Stimulated activated naive CD4-positive, alpha-beta T cell (primary cell): Measurements from ENCODE around the gene CTTNBP2.

Source experiments
- DNase-seq, 6 experiments: peaks; one replicate each; lab custom pipeline; 2025; lab: John Stamatoyannopoulos, UW

CTTNBP2 gene

DNA sequence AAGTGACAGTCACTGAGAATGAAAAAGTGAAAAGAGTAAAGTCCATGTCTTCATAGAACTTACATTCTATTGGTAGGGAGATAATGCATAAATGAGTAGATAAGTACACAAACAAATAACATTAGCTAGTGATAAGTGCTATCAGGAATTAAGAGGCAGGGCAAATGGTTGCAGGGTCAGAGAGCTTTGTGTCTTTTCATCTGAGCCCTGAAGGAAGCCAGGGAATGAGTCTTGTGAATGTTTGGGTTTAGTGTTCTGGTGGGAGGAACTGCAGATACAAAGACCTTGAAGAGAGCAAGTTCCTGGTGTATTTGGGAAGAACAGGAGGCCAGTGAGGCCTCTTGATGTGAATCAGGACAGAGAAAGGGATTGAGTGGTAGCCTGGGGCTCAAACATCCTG lies 183.8 kb downstream of the CTTNBP2 start:
- no peak for DNase-seq

DNA sequence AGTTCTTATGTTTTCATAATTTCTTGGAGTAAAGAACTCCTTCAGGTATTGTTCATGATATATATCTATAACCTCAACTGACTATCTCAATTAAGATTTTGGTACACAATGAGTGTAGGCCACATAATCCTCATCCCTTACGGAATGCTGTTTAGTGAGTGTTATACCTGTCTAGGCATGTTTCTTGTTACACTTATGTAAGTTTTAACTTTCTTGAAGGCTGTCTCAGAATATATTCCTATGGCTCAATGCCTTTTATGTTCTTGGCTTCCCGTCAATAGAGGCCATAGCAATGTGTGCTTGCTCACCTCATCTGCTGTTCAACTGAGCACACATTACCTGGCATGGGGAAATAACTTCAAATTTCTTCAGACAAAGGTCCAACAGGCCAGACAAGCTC lies 185.1 kb downstream of the CTTNBP2 start:
- DNase-seq: no peak

DNA sequence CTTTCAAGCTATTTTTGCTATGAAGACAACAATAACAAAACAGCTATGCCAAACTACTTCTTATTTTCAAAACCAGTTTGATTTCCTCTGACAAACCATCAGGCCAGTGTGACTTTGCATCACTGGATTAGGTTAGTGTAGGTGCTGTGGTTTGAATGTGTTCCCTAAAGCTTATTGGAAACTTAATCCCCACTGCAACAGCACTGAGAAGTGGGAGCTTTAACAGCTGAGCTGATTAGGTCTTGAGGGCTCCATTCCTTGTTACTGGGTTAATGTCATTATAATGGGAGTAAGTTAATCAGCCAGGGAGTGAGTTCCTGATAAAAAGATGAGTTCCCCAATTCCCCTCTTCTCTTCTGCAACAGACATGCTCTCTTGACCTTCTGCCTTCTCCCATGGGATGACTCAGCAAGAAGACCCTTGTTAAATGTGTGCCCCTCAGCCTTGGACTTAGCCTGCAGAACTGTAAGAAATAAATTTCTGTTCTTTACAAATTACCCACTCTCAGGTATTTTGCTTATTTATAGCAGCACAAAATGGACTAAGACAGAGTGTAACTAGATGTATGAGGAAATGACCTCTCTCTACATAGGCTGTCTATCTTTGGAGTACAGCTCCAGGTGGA lies 186.8 kb downstream of the CTTNBP2 start:
- DNase-seq: no peak

DNA sequence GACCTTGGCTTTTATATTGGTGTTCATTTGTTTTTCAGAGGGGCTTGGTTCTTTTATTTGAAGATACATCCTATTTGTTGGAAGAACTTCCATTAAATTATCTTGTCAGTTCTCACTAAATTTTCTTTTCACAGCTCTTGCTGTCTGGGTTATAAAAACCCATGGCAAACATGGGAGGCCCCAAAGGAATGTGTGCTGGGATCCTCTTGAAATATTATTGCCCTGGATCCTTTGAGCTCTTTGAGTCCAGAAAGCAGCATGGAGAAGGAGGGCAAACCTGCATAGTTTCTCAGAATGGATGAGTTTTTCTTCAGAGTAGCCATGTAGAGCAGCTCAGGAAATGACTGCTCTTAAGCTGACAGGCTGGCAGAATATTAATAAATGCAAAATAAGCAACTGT lies 187.4 kb downstream of the CTTNBP2 start:
- DNase-seq: no peak

DNA sequence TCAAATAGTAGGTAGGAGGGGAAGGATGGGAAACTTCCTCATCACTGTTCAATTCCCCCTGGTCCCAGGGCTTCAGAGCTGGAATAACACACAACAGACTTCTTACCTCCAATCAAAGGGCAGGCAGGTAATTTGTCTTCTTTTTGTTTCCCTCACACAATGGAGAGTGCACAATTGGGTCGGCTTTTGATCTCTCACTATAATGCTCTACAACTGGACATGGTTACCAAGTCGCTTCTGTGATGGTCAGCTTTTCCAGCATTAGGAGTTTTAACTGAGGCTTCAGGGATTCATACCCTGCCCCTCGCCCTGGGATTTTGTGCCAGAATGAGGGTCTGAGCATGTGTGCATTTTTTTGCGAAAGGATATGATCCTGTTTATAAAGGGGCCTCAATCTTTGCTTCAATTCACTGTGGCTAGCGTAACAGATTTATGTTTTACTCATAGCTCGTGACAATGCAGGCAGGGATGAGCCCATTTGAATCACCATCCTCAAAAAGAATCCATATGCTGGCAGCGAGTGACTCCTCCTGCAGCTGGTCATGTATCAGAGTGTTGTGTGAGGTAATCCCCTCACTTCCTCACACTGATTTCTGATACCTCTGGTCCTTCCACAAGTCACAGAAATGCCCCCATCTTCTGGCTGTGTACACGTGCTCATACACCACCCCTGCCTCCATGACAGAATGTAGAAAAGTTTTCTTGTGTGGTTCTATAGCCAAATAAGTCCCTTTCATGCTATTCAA lies 189.6 kb downstream of the CTTNBP2 start:
- no peak for DNase-seq

DNA sequence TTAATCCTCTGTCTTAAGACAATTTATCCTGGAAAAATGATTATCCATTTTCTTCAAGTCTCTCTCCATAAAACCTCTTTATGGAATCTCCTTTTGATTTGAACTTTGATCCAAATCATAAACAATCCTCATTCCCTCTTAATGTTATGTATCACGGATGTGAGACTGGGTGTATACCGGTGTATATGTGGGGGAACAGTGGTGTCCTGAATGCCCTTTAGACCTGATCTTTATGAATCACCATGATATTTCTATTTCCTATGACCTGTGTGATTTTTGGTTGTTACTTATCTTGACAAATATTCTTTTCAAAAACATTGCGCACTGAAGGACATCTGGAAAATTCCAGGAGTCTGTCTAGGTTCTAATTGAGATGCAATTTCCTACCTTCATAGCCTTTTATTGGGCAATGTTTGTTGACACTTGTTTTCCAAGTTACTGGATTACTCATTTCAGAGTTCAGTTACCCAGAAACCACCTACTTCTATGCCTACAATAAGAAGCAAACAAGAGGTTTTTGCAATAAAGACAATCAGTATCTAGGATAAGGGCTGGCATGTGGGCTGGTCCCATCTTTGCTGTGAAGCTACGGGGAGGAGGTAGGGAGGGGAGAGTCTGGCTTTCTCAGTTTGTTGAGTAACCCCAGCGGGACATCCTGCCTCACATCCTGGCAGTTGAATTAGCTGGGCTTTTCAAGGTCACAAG lies 190.4 kb downstream of the CTTNBP2 start:
- no peak for DNase-seq

DNA sequence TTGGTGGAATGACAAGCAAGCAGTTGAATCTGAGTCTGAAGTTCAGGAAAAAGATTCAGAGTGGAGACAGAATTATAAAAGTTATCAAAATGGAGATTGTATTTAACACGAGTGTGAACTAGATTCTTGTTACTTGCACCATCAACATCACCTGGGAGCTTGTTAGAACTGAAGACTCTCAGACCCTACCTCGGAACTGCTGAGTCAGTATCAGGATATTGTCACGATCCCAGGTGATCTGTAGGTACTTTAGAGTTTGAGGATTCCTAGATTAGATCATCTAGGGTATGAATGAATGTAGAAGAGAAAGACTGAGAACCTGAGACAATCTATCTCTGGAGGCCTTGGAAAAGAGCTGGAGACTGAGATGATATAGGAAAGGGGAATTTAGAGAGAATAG lies 194.1 kb downstream of the CTTNBP2 start:
- no peak for DNase-seq

DNA sequence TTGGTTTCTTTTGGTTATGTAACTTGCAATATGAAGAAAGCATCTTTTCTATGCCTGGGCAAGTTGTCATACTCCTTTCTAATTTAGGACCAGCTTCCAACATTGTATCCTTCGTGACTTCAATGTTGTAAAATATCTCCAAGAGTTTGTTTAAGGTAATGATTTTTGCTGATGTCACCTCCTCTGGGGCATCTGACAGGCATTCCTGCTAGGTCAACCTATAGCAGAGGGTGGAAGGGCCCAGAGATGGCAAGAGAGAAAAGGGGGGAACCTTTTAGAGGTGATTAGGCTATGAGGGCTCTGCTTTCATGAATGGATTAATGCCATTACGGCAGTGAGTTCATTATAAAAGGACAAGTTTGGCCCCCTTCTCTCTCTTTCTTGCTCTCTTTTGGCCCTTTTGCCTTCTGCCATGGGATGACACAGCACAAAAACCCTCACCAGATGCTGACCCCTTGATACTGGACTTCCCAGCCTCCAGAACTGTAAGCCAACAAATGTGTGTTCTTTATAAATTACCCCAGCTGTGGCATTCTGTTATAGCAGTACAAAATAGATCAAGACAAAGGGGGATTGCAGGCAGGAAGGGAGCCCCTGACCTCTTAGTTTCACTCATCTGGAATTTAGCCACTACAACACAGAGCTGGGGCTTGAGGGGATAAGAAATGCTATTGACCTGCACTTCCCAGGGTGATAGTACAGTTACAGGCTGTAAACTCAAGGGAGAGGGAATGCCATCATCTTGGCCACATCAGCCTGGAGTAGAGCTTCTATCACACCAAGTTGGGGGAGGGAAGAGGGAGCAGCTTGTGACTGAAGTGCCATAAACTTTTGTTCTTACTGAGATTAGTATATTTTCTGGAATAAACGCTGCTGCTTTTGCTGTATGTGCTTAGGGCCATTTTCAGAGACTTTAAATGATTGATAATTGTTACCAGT lies 197.5 kb downstream of the CTTNBP2 start:
- DNase-seq: no peak

DNA sequence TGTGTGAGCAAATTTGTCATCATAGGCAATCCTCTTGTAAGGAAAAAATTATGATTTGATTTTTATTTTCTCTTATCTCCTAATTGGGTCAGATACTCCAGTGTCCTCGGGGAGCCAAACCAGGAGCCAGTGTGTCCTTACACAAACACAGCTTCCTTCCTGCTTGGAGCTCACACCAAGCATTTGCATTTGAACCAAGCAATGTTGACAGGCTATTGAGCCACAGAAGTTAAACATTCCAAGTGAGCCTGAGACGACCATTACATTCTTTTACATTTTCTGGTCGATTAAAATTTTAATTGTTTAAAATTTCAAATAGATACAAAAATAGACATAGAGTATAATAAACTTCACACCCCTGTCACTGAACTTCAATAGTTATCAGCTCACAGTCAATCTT lies 198.6 kb downstream of the CTTNBP2 start:
- no peak for DNase-seq

DNA sequence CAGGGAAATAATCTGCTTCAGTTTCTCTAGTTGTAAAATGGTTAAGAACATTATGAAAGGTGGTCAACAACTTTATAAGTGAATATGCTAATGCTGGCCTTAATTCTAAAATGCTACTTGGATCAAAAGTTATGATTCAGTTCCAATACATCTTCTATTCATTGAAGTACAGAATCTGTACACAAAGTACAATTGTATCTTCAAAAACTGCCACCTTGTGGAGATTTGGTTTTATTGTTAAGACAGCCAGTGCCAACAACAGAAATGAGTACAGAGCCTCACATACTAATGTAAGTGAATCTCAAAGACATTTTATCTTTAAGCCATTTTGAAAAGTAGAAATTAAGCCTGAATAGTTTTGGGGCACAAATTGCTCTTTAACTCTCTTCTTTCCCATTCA lies 199.4 kb downstream of the CTTNBP2 start:
- DNase-seq: no peak

DNA sequence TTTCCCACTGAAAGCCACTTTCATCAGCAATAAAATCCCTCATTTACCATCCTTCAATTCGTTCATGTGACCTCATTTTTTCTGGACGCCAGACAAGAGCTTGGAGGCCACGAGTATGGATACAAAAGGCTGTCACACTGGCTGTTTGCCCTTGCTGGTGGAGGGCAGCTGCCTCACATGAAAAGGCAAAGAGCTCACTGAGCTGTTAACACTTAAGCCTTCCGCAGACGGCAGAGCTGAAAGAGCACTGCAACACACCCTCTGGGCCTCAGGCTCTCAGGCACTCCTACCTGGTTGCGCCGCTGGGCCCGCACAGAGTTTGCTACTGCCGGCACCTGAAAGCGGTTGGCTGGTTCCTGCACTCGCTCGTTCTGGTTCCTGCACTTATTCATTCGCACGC lies 199.9 kb downstream of the CTTNBP2 start:
- DNase-seq: no peak

DNA sequence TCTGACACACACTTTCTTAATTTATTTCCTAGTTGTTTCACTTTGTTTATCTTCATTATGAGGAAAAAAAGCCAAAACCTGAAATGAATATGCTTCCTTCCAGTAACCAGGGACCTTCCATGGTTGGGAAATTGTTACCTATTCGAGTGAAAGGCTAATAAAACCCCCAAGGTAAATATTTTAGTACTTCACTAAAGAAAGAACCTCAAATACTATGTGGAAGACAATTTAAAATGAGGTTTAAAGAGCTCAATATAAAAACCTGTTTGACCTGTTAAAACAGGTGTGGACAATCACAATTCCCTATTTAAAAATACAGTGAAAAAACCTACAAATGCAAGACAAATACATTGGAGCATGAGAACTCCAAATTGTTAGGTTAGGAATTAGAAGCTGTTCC lies 200.8 kb downstream of the CTTNBP2 start:
- DNase-seq: no peak

DNA sequence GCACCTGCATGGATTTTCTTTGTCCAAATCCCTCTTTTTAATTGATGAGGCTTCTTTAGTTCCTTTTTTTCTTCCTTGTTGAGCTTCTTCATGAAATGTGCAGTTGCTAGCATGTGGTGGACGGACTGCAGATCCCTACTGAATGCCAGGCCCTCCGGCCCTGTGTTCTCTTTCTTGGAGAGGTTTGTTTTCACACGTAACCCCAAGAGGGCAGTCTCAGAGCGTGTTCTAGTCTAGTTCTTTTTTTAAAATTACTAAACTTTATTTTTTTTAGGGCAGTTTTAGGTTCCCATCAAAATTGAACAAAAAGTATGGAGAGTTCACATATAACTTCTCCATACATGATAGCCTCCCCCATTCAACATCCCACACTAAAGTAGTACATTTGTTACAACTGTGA lies 203.4 kb downstream of the CTTNBP2 start:
- DNase-seq: no peak

DNA sequence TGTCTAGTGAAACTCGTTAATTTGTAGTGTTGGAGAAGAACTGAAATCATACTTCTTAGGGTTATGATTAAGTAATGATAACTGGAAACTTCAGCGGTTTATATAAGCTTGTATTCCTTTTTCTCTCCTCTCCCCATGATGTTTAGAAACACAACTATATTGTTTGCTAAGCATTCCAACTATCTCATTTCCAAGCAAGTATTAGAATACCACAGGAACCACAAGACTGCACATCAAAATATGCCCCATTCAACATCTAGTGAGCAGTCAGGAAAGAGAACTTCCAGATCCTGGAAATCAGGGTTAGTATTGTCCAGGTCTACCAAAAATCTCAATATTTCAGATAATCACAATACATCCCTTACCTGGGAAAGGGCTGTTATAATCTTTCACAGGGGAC lies 205.8 kb downstream of the CTTNBP2 start:
- DNase-seq: no peak

DNA sequence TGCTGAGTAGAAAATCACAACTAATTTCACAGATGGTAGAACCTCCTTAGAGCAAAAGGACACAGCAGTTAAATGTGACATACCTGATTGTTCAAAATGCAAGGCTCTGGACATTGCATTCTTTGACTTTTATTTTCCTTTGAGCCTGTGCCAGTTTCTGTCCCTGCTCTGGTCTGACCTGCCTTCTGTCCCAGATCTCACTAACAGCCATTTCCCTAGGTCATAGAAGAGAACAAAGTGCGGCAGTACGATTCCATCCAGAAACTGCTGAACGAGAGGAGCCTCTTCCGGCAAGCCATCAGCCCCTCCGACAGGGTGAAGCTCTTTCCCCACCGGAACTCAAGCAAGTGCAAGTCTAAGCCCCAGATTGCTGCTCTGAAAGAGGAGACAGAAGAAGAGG lies 206.6 kb downstream of the CTTNBP2 start:
- DNase-seq: no peak

DNA sequence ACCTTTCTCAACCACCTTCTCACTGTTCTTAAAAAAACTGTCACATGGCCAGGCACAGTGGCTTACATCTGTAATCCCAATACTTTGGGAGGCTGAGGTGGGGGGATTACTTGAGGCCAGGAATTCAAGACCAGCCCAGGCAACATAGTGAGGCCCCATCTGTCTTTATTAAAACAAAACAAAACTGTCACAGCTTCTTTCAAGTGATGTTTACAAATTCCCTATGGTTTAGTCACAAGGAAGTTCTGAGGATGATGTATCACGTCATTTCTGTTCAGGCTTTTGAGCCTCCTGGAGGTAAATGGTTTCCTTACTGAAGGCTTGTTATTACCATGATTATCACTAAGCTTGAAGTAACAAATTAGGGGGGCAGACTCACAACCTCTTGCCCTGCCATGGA lies 207.2 kb downstream of the CTTNBP2 start:
- DNase-seq: no peak

DNA sequence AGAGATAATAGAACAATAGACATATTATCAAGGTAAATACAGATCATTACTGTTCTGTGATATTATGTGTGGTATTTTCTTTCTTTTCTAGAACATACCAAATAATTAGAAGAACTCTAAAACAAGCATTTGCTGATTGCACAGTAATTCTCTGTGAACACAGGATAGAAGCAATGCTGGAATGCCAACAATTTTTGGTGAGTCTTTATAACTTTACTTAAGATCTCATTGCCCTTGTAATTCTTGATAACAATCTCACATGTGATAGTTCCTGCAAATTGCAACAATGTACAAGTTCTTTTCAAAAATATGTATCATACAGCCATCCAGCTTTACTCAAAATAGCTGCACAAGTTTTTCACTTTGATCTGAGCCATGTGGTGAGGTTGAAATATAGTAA lies 207.9 kb downstream of the CTTNBP2 start:
- no peak for DNase-seq

DNA sequence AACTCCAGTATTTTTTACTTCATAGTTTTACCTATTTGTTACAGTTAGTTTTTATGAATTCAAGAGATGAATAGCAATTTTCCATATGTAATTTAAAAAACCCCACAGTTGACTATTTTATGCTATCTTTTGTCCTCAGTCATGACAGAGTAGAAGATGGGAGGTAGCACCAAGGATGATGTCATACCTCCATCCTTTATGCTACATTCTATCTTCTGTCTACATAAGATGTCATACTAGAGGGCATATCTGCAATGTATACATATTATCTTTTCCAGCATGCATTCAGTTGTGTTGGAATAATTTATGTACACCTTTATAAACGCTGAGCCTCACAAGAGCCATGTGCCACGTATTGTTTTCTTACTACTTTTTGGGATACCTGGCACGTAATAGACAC lies 209.2 kb downstream of the CTTNBP2 start:
- no peak for DNase-seq

DNA sequence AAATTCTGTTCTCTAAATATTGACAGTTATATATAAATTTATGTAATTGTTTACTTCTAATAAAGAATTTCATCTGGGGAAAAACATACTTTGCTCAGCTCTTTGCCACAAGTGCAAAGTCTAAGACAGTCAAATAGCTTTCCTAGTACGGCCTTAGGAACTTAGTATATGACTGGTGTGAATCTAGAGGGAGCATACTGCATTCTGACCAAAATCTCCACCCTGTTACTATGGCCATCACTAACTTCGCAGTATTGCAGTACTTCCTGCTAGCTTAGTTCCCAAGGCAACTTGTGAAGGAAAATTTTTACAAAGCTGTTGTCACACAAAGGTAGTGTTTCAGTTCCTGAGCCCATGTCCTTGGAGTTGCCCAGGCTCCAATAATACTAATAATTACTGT lies 211.9 kb downstream of the CTTNBP2 start:
- DNase-seq: no peak
